Transverse colon (tissue), 3 donors: Measurements from ENCODE around the gene ANXA6.

Experiments used
- POLR2A ChIP-seq: fragments of 450-650 bp; IDR thresholded peaks from one replicate; pipeline ENCODE4 v1.6.1; 2016; ENCODE audit warnings: antibody characterized with exemption, mild to moderate bottlenecking, moderate library complexity
- TF ChIP-seq, protein P1 (sequence below), 5 experiments: fragments of 200-600 bp in 3 of 5; fragments of 450-650 bp in 2 of 5; sonication (generic) in 3 of 5; IDR thresholded peaks; 1 replicate in 2 of 5; 2 replicates in 3 of 5; pipeline ENCODE4 v1.5.1; 2016 to 2017; ENCODE audit warnings: antibody characterized with exemption in 5 of 5, inconsistent platforms in 3 of 5, mild to moderate bottlenecking in 2 of 5, moderate library complexity in 1 of 5

GRCh38 chr5:151127926-151128325, 29.7 kb downstream of the ANXA6 start:
- TF ChIP-seq, protein P1, sequence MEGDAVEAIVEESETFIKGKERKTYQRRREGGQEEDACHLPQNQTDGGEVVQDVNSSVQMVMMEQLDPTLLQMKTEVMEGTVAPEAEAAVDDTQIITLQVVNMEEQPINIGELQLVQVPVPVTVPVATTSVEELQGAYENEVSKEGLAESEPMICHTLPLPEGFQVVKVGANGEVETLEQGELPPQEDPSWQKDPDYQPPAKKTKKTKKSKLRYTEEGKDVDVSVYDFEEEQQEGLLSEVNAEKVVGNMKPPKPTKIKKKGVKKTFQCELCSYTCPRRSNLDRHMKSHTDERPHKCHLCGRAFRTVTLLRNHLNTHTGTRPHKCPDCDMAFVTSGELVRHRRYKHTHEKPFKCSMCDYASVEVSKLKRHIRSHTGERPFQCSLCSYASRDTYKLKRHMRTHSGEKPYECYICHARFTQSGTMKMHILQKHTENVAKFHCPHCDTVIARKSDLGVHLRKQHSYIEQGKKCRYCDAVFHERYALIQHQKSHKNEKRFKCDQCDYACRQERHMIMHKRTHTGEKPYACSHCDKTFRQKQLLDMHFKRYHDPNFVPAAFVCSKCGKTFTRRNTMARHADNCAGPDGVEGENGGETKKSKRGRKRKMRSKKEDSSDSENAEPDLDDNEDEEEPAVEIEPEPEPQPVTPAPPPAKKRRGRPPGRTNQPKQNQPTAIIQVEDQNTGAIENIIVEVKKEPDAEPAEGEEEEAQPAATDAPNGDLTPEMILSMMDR (IDR thresholded peaks at IDR 0.05), result no peak
- no peak for TF ChIP-seq POLR2A
